ENCODE results near the gene BICC1. TPM values are rescaled to one million over a fixed set of nuclear protein-coding genes. Genes with fewer than 3 reads are reported as not detected.

BICC1 gene
- total and polyA plus RNA-seq, 10 donors = 0.86 to 5.4 (median 3.5) TPM

DNA sequence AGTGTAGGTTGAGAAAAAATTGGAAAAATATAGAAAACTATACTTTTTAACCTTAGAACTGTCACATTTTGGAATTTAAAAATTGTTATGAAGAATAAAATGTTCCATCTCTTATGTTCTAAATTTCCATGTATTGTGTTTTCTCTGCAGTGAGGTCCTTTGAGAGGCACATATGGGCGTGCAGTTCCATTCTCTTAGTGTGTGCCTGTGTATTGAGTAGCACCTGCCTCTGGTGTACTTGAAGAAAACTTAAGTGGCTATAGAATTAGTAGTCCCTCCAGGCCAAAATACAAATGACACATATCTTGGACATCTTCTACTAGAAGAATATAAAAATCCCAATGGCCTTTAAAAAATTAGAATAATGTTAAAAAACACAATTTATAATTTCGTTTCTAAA is 149.2 kb downstream of the BICC1 start:
- no peak for TF ChIP-seq POLR2A (IDR thresholded peaks at IDR 0.05)
- TF ChIP-seq POLR2AphosphoS5 (IDR thresholded peaks at IDR 0.05) = no peak
- TF ChIP-seq CTCF (IDR thresholded peaks at IDR 0.05 in 8 of 11, conservative IDR thresholded peaks at IDR 0.05 in 3 of 11) = no peak
- Histone ChIP-seq H3K27me3 (replicated peaks in 1 of 7) (no peaks in the 10 kb centered on the region), H3K4me1 (peaks cover 0 to 6% (median 0%) of the 10 kb centered on the region in 6 donors), H3K36me3 (no peaks in the 10 kb centered on the region), H3K4me3 (no peak overlapping the region), H3K27ac (no peak overlapping the region), H3K9me3 (peaks cover 0 to 30% (median 15%) of the 10 kb centered on the region in 8 donors)
- intact Hi-C loops (cut with DNase I; ENCODE audit: low total_unique reads) = no loop called here
- no peak for DNase-seq
- 34 to 45% (median 40%) methylated on average over 2 of the region's 2 CpGs for WGBS, 5 donors

DNA sequence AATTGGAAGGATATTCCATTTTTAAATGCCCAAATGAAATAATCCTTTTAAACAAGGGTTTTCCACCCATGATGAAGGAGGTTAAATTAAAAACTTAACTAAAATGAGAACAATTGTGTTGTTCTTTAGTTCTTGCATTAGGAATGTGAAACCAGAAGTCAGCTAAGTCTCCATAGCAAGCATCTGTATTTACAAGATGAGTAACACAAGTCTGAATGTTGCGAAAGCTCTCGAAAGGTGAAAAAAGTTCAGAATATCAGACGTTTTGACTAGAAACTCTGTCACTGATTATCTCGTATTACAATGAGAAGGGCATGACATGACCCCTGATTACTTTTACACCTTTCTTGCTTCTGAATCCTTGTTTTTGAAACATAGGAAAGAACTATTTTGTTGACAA is 149.6 kb downstream of the BICC1 start:
- Histone ChIP-seq H3K27me3 (replicated peaks in 1 of 7) (no peaks in the 10 kb centered on the region), H3K27ac (no peak overlapping the region), H3K4me1 (peaks cover 0 to 7% (median 0%) of the 10 kb centered on the region in 6 donors), H3K36me3 (no peaks in the 10 kb centered on the region), H3K4me3 (no peak overlapping the region), H3K9me3 (peaks cover 0 to 30% (median 15%) of the 10 kb centered on the region in 8 donors)
- TF ChIP-seq CTCF (IDR thresholded peaks at IDR 0.05 in 8 of 11, conservative IDR thresholded peaks at IDR 0.05 in 3 of 11) (no peak), POLR2A (IDR thresholded peaks at IDR 0.05) (no peak), POLR2AphosphoS5 (IDR thresholded peaks at IDR 0.05) (no peak)
- intact Hi-C loops (cut with DNase I; ENCODE audit: low total_unique reads) = no loop called here
- DNase-seq = no peak
- 68 to 81% (median 78%) methylated on average over 4 of the region's 4 CpGs for WGBS, 5 donors

DNA sequence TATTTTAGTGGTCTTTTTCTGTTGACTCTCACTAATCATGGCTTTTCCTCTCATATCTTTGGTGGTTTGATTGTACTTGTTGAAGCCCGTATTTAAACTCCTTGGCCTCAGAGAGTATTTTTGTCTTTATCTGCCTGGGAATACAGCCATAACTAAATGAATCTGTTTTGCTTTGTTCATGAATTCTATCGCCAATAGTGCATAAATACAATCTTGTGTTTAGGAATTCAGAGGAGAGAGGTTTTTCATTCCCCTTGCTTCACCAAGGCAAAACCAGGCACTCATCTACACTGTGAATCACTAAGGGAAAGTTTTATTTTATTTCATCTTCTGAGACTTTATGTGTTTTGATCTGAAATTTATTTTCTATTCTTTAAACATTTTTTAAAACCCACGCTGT is 152.7 kb downstream of the BICC1 start:
- DNase-seq = no peak
- intact Hi-C loops (cut with DNase I; ENCODE audit: low total_unique reads) = no loop called here
- H3K27ac ChIP-seq = no peak overlapping the region
- H3K4me1 ChIP-seq = peaks cover 0 to 7% (median 0%) of the 10 kb centered on the region in 6 donors
- 54 to 66% (median 60%) methylated on average over 3 of the region's 3 CpGs for WGBS, 5 donors
- no peaks in the 10 kb centered on the region for H3K36me3 ChIP-seq
- no peak overlapping the region for H3K4me3 ChIP-seq
- TF ChIP-seq CTCF (IDR thresholded peaks at IDR 0.05 in 8 of 11, conservative IDR thresholded peaks at IDR 0.05 in 3 of 11) (no peak), POLR2AphosphoS5 (IDR thresholded peaks at IDR 0.05) (no peak), POLR2A (IDR thresholded peaks at IDR 0.05) (no peak)
- H3K27me3 ChIP-seq (replicated peaks in 1 of 7) = no peaks in the 10 kb centered on the region
- H3K9me3 ChIP-seq = peaks cover 0 to 26% (median 15%) of the 10 kb centered on the region in 8 donors

DNA sequence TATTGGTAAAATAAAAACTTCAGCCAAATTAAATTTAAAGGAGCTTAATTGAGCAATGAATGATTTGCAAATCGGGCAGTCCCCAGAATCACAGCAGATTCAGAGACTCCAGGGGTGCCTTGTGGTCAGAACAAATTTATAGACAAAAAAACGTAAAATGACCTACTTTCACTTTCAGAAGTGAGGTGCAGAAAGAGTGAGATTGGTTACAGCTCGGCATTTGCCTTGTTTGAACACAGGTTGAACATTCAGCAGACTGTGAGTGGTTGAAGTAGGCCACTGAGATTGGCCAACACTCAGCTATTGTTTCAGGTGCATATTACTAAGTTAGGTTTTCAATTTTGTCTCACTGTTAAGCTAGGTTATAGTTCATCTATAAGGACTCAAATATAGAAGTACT is 153.4 kb downstream of the BICC1 start:
- no peak for DNase-seq
- TF ChIP-seq POLR2A (IDR thresholded peaks at IDR 0.05) (no peak), CTCF (IDR thresholded peaks at IDR 0.05 in 8 of 11, conservative IDR thresholded peaks at IDR 0.05 in 3 of 11) (no peak), POLR2AphosphoS5 (IDR thresholded peaks at IDR 0.05) (no peak)
- peaks cover 0 to 7% (median 0%) of the 10 kb centered on the region in 6 donors for H3K4me1 ChIP-seq
- H3K36me3 ChIP-seq = no peaks in the 10 kb centered on the region
- no peaks in the 10 kb centered on the region for H3K27me3 ChIP-seq (replicated peaks in 1 of 7)
- H3K9me3 ChIP-seq = peaks cover 0 to 26% (median 15%) of the 10 kb centered on the region in 8 donors
- H3K27ac ChIP-seq = no peak overlapping the region
- intact Hi-C loops (cut with DNase I; ENCODE audit: low total_unique reads) = no loop called here
- H3K4me3 ChIP-seq = no peak overlapping the region
- 31 to 45% (median 42%) methylated on average over 3 of the region's 3 CpGs for WGBS, 5 donors

All from spleen (tissue), 11 donors.